IPS DF 19.7 (cell line): Measurements from ENCODE around the gene CES5A.
"Not testable (repeated sequence)": the region's sequence is repeated elsewhere in the genome, so short reads cannot be mapped to it uniquely, and the experiment has no call there.

Experiments used
- DNase-seq: peaks from one replicate; pipeline ENCODE4 v3.0.0-alpha.2; 2013; ENCODE audit warnings: low read depth, low spot score

Gene CES5A

DNA sequence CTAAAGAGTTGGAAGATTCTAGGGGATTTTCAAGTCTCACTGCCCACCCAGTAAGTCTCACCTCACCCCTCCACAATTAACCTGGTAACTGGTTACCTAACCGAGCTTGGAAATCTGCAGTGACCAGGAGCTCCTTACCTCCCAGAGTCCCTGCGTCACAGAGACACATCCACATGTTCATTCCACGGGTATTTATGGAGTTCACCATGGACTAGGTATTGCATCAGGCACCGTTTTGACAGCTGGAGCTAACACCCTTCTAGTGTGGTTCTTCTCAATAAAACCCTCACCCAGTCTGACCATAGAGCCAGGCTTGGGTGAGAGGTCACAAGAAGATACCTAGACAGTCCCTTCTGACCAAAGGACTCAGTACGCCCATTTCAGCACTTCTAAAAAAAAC, 2.1 kb downstream of the CES5A start:
- DNase-seq, result no peak

DNA sequence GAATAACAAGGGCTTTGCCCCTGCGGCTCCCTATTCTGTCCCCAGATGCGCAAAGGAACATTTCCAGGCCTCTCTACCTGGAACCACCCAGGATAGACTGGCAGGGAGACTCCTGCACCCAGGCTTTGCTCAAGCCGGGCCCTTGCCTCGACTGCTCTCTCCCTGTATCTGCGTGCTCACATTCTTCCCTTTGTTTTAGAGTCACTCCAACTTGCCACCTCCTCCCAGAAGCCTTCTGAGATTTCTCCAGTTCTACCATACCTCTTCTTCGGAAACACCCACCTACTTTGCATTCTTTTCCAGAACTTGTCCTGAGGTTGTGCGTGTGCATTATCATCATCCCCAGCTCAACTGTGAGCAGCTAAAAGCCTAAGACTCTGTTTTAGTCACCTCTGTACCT, 3.0 kb downstream of the CES5A start:
- no peak for DNase-seq

DNA sequence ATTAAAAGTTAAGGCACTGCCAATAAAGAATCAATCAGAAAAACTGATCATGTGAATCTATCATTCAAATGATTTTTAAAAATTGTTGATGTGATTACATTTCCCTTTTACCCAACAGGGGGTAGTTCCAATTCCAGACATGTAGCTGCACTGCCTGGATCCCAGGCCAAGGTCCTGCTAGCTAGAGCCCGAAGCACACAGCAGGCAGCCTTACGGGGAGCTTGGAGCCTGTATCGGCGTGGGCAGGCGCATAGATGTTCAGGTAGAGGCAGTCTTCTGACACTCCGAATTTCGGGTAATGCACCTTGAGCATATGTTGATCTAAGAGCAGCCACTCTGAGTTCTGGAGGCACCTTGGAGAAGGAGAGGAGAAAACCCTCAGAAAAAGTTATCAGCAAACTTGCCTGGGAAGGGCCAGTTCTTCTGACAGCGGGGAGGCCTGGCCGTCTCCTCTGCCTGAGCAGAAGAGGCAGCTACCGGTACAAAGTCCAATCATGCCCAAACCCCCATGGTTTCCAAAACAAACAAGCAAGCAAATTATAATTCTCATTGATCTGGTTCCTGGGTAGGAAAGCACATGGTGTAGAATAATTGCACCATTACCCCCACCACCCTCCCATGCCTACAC, 3.6 kb downstream of the CES5A start:
- no peak for DNase-seq

DNA sequence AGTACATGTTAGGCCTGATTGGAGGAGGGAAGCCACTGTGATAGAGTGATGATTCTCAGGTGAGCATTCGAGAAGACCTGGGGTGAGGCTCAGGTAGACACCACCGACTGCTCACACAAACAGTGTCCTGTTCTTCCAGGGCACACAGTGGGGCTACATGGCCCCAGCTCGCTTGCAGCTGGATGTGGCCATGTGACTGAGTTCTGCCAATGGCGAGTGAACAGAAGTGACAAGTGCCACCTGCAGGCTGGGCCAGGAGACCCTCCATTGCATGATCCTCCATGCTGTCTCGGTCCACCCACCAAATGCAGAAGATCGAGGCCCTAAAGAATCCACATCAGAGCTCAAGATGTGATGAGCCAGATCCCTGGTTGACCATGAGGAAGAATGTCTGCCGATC, 6.2 kb downstream of the CES5A start:
- DNase-seq, result no peak

DNA sequence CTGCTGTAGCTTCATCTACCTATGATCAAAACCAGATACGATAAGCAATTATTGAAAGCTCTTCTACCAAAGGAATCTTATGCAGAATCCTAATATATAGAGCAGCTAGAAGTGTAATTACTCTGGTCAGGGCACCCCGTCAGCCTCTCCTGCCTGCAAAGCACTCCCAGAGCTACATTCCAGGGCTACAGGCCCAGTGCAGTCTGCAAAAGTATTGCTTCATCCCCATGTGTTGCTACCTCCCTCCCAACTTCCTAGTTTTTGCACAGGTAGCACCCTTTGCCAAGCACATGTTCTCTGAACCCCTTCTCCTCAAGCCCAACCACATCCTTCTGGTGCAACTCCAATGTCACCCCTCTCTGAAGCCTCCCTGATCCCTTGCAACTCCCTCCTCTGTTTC, 7.0 kb downstream of the CES5A start:
- no peak for DNase-seq

DNA sequence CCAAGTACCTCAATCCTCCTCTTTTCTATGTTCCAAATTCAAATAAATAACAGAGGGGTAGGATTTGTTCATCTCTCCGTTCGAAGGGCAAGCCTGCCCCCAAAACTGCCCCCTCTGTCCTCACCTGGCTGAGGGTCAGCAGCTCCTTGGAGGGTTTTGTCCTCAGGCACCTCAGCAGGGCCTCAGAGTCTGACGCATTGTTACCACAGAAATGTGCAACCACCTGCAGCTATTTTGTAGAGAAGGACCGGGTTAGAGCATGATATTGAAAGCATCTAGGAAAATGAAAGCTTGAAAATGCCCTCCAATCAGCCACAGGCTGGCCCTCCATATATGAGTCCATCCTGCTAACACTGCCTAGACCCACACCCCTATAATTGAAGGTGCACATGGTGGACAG, 13.9 kb downstream of the CES5A start:
- DNase-seq, result no peak

DNA sequence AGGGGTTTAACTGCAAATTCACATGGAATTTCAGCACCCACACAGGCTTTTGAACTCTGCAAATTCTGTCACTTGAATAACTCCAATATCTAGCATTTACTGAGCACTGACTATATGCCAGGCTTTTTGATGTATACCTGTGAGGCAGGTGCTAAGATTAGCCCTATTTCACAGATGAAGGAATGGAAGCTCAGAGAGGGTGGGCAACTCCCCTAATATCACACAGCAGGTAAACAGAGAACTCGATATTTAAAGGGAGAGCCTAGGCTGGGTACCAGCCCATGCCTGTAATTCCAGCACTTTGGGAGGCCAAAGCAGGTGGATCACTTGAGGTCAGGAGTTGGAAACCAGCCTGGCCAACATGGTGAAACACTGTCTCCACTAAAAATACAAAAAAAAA, 17.5 kb downstream of the CES5A start:
- DNase-seq, result not testable (repeated sequence)

DNA sequence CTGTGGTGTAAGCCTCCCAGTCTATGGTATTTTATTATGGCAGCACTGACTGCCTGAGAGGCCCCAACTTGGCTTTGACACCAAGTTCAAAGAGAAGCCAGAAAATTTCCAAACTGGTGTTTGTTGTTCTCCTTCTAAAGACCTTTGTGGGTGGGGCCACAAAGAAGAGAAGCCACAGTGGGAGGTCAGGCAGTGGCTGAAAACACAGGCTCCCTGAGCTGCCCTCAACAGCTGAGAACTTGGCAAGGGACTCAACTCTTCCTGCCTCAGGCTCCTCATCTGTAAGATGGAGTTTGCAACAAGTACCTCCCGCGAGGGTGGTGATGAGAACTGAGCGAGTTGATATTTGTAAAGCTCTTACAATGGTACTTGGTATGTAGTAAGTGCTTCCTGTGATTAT, 18.2 kb downstream of the CES5A start:
- DNase-seq, result no peak

DNA sequence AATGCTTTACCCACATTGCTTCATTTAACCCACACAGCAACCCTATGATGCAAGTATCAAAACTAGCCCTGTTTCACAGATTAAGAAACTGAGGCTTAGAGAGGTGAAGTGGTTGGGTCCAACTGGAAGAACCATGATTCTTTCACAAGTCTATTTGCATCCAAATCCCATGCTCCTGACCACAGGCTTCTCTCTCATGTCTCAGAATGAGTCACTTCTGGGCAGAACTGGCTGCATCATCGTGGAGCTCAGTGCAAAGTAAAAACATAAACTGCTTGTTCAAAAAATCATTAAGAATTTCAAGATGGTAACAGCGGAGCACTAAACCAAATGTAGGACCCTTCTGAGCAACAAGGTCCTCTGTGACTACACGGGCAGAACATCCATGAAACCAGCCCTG, 22.1 kb downstream of the CES5A start:
- no peak for DNase-seq

DNA sequence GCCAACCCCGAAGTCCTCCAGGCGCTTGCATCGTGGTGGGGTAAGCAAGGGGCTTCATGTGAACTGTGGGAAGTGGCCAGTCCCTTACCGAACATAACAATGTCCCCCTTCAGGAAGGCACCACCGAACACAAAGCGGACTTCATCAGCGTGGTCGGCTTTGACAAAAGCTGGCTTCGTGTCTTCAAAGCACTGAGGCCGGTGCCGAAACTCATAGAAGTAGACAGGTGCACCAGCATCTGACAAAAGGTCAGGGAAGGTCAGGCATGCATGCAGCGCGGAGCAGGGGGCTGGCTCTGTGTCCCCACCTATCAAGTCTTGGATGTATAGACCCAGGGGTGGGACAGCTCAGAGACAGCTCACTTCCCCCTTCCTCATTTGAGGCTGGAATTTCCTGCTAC, 25.6 kb downstream of the CES5A start:
- DNase-seq, result no peak

DNA sequence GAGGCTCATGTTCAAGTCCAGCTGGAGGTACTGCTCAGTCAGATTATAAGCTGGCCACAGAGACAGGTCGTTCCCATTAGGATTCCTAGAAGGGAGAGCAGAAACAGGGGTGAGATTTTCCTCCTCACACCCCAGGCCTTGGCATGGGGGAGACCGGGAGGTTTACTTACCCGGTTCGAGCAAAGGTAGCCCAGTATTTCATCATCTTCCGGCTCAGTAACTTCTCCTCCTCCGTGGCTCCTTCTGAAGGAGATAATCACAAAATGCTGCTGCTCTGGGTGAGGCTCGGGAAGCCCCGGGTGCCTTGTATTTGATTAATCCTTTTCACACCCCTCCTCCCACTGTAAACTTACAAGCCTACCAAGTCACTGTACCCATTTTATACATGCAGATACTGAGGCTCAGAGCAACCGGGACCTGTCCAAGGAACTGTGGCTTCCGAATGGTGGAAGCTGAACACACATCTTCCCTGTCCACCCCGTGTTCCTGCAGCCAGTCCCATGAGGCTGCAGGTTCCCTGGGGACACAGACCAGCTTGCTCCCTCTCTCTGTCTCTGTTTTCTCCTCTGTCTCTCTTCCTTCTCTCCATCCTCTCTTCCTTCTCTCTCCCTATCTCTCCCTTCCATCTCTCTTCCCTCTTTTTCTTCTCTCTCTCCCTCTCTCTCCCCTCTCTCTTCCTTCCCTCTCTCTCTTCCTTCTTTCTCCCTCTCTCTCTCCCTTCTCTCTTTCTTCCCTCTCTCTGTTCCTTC, 28.4 kb downstream of the CES5A start:
- no peak for DNase-seq

DNA sequence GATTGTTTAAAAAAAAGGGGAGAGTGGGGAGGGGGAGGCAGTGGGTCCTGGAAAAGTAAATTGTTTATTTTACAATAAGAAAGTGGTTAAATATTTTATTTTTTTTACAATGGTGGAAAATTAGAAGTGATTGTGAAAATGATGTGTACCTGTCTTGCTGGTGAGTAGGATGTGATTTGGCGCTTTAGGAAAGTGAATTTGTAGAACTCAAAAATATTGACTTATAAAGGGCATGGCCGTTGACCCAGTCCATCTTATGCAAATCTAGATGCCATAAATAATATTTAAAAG, 32.1 kb downstream of the CES5A start:
- DNase-seq, result no peak

DNA sequence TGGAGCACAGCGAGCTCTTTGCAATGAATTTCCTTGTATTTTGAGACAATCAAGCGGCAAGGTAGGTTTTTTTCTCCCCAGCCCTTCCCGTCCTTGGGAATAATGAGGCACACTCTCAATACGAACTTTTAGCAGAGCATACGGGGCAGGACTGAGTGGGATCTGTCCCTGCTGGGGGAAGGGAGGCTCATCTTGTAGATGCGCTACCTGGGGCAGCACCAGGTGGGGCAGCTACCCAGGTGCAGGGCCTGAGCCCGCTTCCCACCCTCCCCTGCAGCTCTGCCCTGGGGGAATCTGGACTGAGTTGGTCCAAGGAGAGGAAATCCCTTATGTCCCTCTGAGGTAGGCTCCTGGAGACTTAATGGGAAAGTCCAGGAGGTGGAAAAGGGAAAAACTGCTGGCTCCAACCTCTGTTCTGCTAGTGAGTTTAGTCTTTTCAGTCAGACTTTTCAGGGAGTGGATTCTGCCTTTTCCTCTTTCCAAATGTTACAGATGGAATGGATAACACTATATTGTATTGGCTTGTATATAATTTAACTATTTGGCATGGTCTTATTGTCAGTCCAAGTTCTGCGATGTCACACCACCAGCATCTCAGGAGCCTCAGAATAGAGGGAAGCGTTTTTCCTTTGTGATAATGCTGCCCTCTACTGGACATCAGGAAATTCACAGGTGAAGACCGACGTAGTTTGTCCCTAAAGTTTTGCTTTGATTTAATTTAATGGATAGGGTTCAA, 32.6 kb downstream of the CES5A start:
- no peak for DNase-seq

DNA sequence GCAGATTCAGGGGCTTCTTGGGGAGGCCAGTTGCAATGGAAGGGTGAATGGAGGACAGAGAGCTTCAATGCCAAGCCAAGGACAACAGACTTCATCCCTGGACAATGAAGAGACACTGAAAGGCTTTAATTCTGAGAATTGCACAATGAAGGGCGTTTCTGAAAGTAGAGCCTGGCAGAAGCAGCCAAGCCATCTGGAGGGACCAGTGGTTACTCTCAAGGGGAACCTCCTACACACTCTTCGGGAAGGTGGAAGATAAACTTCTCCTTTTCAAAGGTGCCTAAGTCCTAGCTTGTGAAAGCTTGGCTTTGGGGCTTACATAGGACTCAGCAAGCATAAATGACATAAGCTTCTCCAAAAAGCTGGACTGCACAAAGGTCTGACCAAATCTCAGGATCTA, 36.1 kb downstream of the CES5A start:
- no peak for DNase-seq

DNA sequence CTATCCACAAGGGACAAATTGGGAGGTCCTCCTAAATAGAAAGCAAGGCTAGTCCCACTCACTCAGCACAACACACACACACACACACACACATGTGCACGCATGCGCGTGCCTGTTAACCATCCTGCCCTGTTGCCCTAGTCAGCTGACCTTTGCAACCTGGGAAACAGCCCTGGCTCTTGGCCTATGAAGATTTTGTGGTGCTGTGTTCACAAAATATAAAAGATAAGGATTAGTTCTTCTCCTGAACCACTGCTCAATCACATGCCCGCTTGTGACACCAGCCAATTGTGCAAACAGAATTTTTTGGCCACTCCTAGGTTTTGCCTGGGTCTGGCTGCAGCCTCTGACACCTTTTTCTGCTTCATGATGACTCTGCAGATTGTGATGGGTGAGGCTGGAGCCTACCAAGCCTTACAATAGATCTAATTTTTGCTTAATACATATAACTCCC, 39.0 kb downstream of the CES5A start:
- DNase-seq, result no peak

DNA sequence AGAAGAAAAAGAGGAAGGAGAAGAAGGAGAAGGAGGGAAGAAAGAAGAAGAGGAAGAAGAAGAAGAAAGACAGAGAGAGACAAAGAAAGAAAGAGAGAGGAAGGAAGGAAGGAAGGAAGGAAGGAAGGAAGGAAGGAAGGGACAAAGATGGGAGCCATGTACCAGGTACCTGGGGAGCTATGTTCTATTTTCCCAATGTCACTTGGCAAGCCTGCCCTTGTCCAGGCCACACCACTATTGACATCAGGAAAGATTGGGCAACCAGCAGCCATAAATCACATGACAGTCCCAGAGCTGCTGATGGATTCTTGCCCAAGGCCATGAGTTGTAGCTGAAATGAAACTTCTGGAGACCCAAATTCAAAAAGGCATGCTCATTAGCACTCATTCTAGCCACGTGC, 39.6 kb downstream of the CES5A start:
- DNase-seq, result no peak

DNA sequence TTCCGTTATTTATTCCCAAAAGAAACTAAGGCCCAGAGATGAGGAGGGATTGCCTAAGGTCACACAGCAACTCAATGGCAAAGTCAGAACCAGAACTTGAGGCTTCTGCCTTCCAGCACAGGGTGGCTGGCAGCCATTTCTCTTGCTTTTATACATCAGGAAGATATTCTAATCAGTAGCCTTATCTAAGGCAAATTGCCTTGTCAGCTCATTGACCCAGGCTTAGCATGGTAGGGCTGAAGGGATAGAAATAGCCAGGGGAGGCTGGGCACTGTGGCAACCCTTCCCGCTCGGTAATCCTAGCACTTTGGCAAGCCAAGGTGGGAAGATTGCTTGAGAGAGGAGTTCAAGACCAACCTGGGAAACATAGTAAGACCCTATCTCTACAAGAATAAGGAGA, 40.0 kb downstream of the CES5A start:
- DNase-seq, result not testable (repeated sequence)

DNA sequence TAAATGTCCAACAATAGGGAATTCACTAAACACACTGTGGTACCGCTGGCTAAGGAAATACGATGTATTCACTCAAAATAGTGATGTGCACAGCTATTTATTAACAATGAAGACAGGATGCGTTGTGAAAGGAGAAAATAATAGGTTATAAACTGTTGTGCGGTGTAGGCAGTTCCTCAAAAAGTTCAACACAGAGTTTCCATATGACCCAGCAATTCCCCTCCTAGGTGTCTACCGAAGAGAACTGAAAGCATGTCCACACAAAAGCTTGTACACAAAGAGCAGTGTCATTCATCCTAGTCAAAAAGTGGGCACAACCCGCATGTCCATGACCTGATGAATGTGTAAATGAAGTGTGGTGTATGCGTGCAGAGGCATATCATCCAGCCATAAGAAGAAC, 41.1 kb downstream of the CES5A start:
- no peak for DNase-seq

DNA sequence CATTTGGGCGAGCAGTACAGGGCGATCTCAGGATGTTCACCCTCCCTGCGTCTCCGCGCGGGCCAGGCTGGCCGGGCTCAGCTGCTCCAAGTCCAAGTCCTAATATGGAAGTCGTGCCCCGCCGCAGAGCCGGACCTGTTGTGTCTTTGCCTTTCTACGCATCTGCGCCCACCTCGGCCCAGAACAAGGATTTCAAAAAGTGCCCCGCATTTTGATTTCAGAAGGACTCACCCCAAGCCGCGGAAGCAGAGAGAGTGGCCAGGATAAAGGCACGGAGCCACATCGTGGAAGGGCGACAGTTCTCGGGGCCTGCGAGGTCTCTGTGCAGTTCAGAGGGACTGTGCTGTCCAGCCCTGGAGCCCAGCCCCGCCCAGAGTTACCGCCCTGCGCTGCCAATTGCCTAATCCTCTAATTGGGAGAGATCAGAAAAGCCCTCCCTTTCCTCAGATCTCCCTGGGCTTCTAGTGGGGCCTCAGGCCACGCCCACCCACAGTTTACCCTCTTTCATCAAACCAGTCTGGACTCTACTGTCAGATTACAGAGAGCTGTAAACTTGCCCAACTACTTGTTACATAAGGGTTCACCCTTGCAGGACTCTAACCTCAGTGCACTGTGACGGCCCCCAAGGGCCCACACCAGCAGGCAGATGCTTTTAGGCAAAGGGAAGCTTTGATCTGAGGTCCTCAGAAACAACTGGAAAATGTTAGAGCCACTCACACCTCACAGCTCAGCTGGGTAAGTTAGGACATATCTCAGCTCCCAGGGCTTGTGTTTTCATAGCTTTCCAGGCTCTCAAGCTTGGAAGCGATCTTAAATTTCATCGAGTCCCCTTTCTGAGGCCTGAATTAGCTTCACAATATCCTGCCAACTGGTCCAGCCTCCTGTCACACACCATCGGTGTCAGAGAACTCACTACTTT, 42.1 kb downstream of the CES5A start, which contains the start of gene CES1:
Gene CES1, minus strand, starts transcription at position 324 of the 919 bp plus-strand sequence. Its CDS starts 41 bp downstream, at position 283.
- no peak for DNase-seq

DNA sequence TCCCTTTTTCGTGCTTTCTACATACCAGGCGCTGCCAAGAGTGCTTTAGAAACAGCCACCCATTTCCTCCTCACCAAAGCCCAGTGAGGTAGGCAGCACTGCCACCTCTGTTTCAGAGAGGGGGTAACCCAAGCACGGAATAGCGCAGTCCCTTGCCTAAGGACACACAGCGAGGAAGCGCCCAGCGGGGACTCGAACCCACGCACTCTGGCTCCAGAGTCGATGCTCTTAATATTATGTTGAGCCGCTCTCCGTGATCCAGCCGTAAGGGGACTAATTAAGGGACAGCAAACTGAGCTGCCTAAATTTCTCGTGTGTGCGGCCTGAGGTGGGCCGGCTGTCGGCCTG, 42.8 kb downstream of the CES5A start:
- DNase-seq, result no peak

DNA sequence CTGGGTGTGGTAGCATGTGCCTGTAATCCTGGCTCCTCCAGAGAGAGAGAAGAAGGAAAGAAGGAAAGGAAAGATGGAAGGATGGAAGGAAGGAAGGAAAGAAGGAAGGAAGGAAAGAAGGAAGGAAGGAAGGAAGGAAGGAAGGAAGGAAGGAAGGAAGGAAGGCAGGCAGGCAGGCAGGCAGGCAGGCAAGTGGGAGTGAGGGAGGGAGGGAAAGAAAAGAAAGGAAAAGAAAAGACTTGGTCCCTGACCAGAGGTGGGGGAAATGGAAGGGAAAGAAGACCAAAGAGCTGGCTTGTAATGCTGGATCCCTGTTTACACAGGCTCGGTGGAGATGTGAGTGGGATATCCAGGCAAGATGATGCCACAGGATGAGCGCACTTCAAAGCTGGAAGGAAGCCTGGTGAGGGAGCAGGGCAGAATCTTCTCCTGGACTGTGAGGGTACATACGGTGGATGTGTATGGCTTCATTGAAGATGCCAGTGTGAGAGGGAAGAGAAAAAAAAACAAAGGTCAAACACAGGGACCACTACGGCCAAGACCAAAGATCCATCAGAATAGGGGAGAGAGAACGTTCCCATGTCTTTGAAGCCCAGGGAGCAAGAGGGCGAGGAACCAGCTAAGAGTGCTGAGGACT, 44.4 kb downstream of the CES5A start:
- no peak for DNase-seq
